ENCODE measurements around the gene RGS7.

DNA sequence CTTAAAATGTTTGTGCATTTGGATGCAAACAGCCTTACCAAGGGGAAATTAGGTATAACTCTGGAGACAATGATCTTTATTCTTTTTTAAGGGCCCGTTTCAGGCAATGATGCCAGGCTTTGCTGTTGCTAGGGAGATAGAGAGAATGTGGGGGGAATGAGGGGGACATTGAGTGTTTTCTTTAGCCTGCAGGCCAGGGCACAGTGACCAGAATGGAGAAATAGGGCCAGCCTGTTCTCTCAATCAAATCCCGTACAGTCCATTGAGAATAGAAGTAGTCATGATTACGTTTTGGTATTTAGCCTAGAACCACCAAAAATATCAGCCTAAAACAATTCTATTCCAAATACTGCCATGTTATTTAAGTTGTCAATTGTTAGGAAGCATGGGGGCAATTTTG lies 49.0 kb downstream of the RGS7 start:
- TF ChIP-seq, protein P1, sequence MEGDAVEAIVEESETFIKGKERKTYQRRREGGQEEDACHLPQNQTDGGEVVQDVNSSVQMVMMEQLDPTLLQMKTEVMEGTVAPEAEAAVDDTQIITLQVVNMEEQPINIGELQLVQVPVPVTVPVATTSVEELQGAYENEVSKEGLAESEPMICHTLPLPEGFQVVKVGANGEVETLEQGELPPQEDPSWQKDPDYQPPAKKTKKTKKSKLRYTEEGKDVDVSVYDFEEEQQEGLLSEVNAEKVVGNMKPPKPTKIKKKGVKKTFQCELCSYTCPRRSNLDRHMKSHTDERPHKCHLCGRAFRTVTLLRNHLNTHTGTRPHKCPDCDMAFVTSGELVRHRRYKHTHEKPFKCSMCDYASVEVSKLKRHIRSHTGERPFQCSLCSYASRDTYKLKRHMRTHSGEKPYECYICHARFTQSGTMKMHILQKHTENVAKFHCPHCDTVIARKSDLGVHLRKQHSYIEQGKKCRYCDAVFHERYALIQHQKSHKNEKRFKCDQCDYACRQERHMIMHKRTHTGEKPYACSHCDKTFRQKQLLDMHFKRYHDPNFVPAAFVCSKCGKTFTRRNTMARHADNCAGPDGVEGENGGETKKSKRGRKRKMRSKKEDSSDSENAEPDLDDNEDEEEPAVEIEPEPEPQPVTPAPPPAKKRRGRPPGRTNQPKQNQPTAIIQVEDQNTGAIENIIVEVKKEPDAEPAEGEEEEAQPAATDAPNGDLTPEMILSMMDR (IDR thresholded peaks at IDR 0.05 in 8 of 11, conservative IDR thresholded peaks at IDR 0.05 in 3 of 11), result no peak
- TF ChIP-seq POLR2AphosphoS5 (IDR thresholded peaks at IDR 0.05), result no peak
- TF ChIP-seq POLR2A (IDR thresholded peaks at IDR 0.05), result no peak
